ENCODE results near the gene CTNNA1. TPM values are rescaled to one million over a fixed set of nuclear protein-coding genes. Genes with fewer than 3 reads are reported as not detected.

Gene CTNNA1
- polyA plus RNA-seq, 1 of the 3 experiments (the other 2 are of a cell fraction), result 130 TPM

- ChIA-PET POLR2A (no interaction called here), CTCF (no interaction called here)
- TF ChIP-seq USF1 (IDR thresholded peaks at IDR 0.05; ENCODE audit: borderline replicate concordance, low read depth) (no peak), SMC3 (IDR thresholded peaks at IDR 0.05; ENCODE audit: low read depth, low read length) (no peak), GATA2 (CRISPR knock-in tag; IDR thresholded peaks at IDR 0.05) (no peak), SIN3A (IDR thresholded peaks at IDR 0.05; ENCODE audit: borderline replicate concordance, low read depth, low read length) (no peak), FOXJ3 (CRISPR knock-in tag; IDR thresholded peaks at IDR 0.05) (no peak), REST (IDR thresholded peaks at IDR 0.05; ENCODE audit: low read depth, low read length) (no peak), TAF1 (IDR thresholded peaks at IDR 0.05; ENCODE audit: borderline replicate concordance, low read depth, low read length) (no peak), CHD2 (IDR thresholded peaks at IDR 0.05; ENCODE audit: low read length, partially characterized antibody) (no peak), ZBTB33 (IDR thresholded peaks at IDR 0.05; ENCODE audit: borderline replicate concordance, low read depth) (no peak), EP300 (IDR thresholded peaks at IDR 0.05; ENCODE audit: borderline replicate concordance in 1 of 2, low read depth in 1 of 2, low read length in 1 of 2) (no peak), NRF1 (IDR thresholded peaks at IDR 0.05; ENCODE audit: low read depth, low read length) (no peak), ELF1 (IDR thresholded peaks at IDR 0.05) (no peak), TEAD4 (IDR thresholded peaks at IDR 0.05; ENCODE audit: borderline replicate concordance, insufficient read depth) (no peak), MXI1 (IDR thresholded peaks at IDR 0.05; ENCODE audit: low read depth, low read length) (no peak), MEF2A (IDR thresholded peaks at IDR 0.05; ENCODE audit: borderline replicate concordance, low read depth) (no peak), FOXM1 (IDR thresholded peaks at IDR 0.05; ENCODE audit: low read depth) (no peak), RXRA (IDR thresholded peaks at IDR 0.05; ENCODE audit: borderline replicate concordance, low read depth) (no peak), RFX5 (IDR thresholded peaks at IDR 0.05; ENCODE audit: low read length) (no peak), YY1 (IDR thresholded peaks at IDR 0.05; ENCODE audit: low read depth) (no peak)
- peaks cover 0 to 14% of the 10 kb centered on the region in 2 experiments for H3K36me3 ChIP-seq (replicated peaks in 1 of 2; ENCODE audit: control insufficient read depth in 1 of 2, insufficient read depth in 2 of 2, low read length in 1 of 2)
- H4K20me1 ChIP-seq (ENCODE audit: insufficient read depth), result peaks cover 85% of the 10 kb centered on the region
- H3K4me1 ChIP-seq (ENCODE audit: control insufficient read depth in 1 of 2, insufficient read depth in 2 of 2, low read depth in 1 of 2, low read length in 1 of 2), result peaks cover 6 to 27% of the 10 kb centered on the region in 2 experiments; a peak in 3 of 4 replicates
- DNase-seq, result no peak
- H3K9ac ChIP-seq, result no peak overlapping the region
- H3K27me3 ChIP-seq (ENCODE audit: insufficient read depth), result no peaks in the 10 kb centered on the region
- H2AFZ ChIP-seq (ENCODE audit: low read depth), result no peak overlapping the region
- H3K9me2 ChIP-seq, result no peaks in the 10 kb centered on the region
- H3K79me2 ChIP-seq (ENCODE audit: insufficient read depth), result peaks cover 99% of the 10 kb centered on the region
- no peak overlapping the region for H3K4me2 ChIP-seq
- peak overlapping the region in 1 of 2 experiments; percentile 48; a peak in 1 of 4 replicates for H3K27ac ChIP-seq (ENCODE audit: low read depth in 2 of 2, low read length in 1 of 2)
- 45% methylated on average over 2 of the region's 2 CpGs for WGBS (ENCODE audit: low lambda C conversion rate)
- H3K4me3 ChIP-seq (ENCODE audit: low read depth in 2 of 2, low read length in 1 of 2), result no peak overlapping the region
- peaks cover 18% of the 10 kb centered on the region for H3F3A ChIP-seq (replicated peaks; ENCODE audit: insufficient read depth)
- H3K9me3 ChIP-seq, result no peaks in the 10 kb centered on the region
Measured at GRCh38 chr5:138850865-138851435, 97.7 kb downstream of the CTNNA1 start.

Data from SK-N-SH (cell line).